ENCODE measurements around the gene POFUT2.

GRCh38 chr21:45262041-45262581 lies 25.6 kb downstream of the POFUT2 start:
- no peak for TF ChIP-seq CTCF (IDR thresholded peaks at IDR 0.05)
- TF ChIP-seq POLR2A (IDR thresholded peaks at IDR 0.05): no peak

All from ovary (tissue), 3 donors.